GM21619 (cell line): ENCODE measurements around the gene MSH5.

ENCODE experiments used
- ATAC-seq: cut with Tn5 transposase; IDR thresholded peaks from one replicate; pipeline ENCODE4 v1.9.1; 2021; ENCODE audit not compliant: unreplicated experiment

MSH5 gene

GRCh38 chr6:31752739-31753319, 13.0 kb downstream of the MSH5 start:
- ATAC-seq = no peak

- ATAC-seq = no peak
Observed at GRCh38 chr6:31758281-31758680, 18.5 kb downstream of the MSH5 start.

GRCh38 chr6:31760790-31761189, 21.0 kb downstream of the MSH5 start:
- ATAC-seq = no peak

GRCh38 chr6:31761343-31761742, 21.5 kb downstream of the MSH5 start:
- ATAC-seq = no peak

GRCh38 chr6:31762356-31762755, 22.6 kb downstream of the MSH5 start, which contains the start of gene SAPCD1:
Gene SAPCD1, plus strand, starts transcription at chr6:31762656. Its CDS starts 399 bp downstream, at chr6:31763055.
- no peak for ATAC-seq

GRCh38 chr6:31762878-31763618, 23.2 kb downstream of the MSH5 start:
- no peak for ATAC-seq

- ATAC-seq = no peak
Observed at GRCh38 chr6:31763619-31763940, 23.8 kb downstream of the MSH5 start.

- no peak for ATAC-seq
Observed at GRCh38 chr6:31764198-31764597, 24.4 kb downstream of the MSH5 start.

- ATAC-seq = no peak
Observed at GRCh38 chr6:31765559-31765909, 25.7 kb downstream of the MSH5 start.

- ATAC-seq = no peak
Observed at GRCh38 chr6:31765910-31766794, 26.3 kb downstream of the MSH5 start.

GRCh38 chr6:31767096-31767645, 27.4 kb downstream of the MSH5 start:
- no peak for ATAC-seq

- no peak for ATAC-seq
Observed at GRCh38 chr6:31768363-31769257, 28.8 kb downstream of the MSH5 start.

GRCh38 chr6:31769684-31770371, 30.0 kb downstream of the MSH5 start:
- ATAC-seq = no peak

- no peak for ATAC-seq
Observed at GRCh38 chr6:31770860-31771259, 31.1 kb downstream of the MSH5 start.

GRCh38 chr6:31771992-31772358, 32.2 kb downstream of the MSH5 start:
- no peak for ATAC-seq

- ATAC-seq = no peak
Observed at GRCh38 chr6:31775184-31775583, 35.4 kb downstream of the MSH5 start.

GRCh38 chr6:31775633-31776484, 36.1 kb downstream of the MSH5 start:
- no peak for ATAC-seq

- ATAC-seq = peak; percentile 10
Observed at GRCh38 chr6:31776485-31776988, 36.7 kb downstream of the MSH5 start.
